HUDEP-2 (cell line): ENCODE data around the gene PEX14.
"Not testable (repeated sequence)": the region's sequence is repeated elsewhere in the genome, so short reads cannot be mapped to it uniquely, and the experiment has no call there.

Source experiments
- DNase-seq, 76 experiments: peaks; one replicate each; lab custom pipeline; 2025; ENCODE audit not compliant: unreplicated experiment in 76 of 76; lab: John Stamatoyannopoulos, UW

The PEX14 gene

DNA sequence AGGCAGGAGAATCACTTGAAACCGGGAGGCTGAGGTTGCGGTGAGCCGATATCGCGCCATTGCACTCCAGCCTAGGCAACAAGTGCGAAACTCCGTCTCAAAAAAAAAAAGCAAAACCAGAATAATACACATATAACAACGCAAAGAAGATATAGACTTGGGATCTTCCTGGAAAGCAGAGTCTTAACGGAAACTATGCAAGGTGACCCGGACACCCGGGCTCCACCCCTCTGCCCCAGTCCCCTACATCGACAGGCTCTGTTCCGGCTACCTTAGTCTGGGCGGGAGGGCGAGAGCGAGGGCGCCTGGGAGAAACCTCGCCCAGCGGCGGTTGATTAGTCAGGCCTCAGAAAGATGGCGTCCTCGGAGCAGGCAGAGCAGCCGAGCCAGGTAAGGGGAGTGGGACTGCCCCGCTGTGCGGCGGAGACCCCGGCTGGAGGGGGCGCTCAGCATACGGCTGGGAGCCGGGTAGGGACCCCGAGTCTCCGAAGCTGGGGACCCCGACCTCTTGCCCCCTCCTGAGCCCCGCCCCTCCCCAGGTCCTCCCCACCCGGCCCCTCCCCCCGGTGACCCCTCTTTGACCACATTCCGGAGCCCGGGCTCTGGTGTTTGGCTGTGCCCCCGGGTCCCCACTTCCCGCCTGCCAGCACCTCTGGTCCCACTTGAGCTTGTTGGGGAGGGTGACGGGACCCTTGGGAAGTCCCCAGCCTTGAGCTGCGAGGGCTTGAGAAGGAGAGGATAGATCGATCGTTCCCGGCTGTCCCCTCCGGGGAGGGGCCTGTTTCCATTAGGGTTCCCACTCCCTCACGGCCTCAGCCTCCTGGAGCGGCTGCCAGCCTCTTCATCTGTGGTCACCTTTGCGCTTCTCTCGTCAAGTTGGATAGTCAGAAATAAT is at the start of gene PEX14:
Gene PEX14, plus strand, starts transcription at position 338 of the 895 bp plus-strand sequence. Its CDS starts 17 bp downstream, at position 355.
- peak in 74 of 76 experiments; percentile 21 to 91 (median 78) for DNase-seq

DNA sequence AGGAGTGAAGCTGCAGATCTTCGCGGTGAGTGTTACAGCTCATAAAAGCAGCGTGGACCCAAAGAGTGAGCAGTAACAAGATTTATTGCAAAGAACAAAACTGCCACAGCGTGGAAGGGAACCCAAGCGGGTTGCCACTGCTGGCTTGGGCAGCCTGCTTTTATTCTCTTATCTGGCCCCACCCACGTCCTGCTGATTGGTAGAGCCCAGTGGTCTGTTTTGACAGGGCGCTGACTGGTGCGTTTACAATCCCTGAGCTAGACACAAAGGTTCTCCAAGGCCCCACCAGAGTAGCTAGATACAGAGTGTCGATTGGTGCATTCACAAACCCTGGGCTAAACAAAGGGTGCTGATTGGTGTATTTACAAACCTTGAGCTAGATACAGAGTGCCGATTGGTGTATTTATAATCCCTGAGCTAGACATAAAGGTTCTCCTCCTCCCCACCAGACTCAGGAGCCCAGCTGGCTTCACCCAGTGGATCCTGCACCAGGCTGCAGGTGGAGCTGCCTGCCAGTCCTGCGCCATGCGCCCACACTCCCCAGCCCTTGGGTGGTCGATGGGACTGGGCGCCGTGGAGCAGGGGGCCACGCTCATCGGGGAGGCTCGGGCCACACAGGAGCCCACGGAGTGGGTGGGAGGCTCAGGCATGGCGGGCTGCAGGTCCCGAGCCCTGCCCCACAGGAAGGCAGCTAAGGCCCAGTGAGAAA is 48.8 kb upstream of the PEX14 start:
- DNase-seq = not testable (repeated sequence)

DNA sequence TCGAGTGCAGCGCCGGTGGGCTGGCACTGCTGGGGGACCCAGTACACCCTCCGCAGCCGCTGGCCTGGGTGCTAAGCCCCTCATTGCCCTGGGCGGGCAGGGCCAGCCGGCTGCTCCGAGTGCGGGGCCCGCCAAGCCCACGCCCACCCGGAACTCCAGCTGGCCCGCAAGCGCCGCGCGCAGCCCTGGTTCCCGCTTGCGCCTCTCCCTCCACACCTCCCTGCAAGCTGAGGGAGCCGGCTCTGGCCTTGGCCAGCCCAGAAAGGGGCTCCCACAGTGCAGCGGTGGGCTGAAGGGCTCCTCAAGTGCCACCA is 48.3 kb upstream of the PEX14 start:
- DNase-seq = not testable (repeated sequence)

DNA sequence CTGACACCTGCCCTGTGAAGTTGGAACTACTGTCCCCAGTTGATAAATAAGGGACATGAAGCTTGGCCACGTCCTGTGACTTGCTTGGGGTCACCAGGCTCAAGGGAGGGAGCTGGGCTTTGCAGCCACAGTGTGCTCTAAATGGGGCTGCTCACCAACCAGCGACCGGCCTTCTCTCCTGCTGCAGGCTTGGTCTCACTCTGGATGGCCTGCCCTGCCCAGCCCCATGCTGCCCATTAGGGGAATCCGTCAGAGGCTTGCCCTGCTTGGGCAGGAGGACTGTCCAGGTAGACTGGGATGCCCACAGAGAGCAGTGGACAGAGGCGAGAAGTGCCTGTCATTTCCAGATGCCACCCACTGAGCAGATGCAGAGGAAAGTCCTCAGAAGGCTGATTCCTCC is 45.8 kb upstream of the PEX14 start:
- peak in 1 of 76 experiments; percentile 6 for DNase-seq

DNA sequence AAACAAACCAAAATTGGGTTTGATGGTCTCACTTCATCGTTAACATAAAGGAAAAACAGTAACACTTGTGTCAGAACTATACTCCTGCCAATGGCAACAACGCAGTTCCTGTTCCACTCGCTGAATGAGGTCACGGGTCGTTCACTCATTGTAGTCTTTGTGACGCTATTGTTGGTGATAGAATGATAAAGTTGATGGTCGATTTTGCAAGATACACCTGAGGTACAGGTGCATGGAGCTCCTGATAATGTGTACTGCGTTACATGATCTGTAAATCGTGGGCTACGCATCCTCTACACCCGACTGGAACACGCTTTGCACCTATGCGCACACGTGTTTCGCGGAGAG is 44.9 kb upstream of the PEX14 start:
- DNase-seq = no peak

- DNase-seq = peak in 73 of 76 experiments; percentile 2 to 93 (median 74)
Measured at GRCh38 chr1:10430216-10431069, 44.3 kb upstream of the PEX14 start, which contains the start of gene CENPS. Gene CENPS, plus strand, starts transcription at chr1:10430433. Its CDS starts 85 bp downstream, at chr1:10430518.

DNA sequence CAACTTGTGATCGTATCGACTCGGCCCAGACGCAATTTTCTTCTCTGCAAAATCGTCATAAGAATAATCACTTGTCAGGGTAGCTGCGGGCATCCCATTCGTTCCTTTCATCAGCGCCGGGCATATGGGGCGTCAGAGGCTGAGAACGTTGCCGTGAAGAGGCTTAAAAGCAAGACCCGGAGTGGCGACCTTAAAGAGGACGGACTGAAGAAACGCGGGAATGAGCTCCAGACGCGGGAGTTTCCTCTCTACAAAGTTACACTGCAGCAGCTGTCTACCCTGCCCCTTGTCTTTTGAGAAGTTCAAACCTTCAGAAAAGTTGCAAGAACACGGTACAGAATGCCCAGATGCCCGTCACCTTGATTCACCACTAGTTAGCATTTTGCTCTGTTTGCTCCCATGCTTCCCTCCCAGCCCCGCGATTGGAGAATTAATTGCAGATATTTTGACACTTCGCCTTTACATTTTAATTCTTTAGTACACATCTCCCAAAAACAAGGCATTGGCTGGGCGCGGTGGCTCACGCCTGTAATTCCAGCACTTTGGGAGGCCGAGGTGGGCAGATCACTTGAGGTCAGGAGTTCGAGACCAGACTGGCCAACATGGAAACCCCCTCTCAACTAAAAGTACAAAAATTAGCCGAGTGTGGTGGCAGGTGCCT is 43.5 kb upstream of the PEX14 start:
- DNase-seq = peak in 8 of 76 experiments; percentile 15 to 46 (median 32)

DNA sequence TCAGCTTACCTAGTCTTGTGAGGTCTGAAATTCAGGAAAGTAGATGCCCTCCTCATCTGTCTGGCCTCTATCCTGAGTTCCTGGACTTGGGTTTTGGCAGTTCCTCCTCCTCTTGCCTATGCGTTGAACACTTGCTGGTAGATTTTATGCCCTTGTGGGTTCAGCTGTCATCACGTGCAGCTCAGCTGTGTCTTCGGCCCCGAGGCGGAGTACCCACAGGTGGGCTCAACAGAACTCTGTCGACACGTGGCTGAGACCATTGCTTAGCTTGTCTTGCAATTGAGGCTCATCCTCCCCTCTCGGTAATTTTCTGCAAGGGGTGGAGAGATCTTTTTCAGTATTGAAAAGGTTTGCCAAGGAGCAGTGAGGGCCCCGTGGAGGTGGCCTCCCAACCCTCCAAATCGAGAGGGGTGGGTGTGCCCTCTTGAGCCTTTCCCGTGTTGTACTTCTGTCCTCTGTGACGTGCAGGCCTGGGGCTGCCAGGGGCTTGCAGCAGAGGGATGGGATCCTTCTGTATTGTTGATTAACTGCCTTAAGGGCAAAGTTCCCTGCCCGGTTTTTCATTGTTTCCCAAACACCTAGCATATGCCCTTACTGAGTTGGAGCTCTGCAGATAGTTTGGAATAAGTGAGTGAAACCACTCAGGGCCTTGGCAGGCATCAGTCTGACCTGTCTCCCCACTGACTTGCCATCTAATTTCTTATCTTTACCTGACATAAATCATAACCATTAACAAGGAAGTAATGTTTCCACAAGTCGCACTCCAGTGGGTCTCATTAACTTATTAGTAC is 41.6 kb upstream of the PEX14 start:
- no peak for DNase-seq

GRCh38 chr1:10433790-10434189 is 41.0 kb upstream of the PEX14 start:
- DNase-seq = no peak

DNA sequence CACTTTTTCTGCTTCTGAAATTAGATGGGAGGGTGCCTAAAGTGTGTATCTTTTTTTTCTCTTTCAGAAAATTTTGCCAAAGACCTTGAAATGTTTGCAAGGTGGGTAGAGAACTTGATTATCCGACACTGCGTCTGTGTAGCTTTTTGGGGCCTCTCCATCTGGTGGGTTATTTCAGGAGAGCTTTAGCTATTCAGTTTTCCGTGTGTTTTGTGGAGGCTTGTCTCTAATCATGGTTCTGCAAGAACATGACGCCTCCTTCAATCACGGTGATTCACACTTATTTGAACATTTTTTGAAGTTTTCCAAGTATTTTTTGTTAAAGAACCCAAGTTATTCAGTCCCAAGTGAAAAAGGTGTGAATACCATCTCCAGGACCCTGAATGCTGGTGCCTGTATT is 40.2 kb upstream of the PEX14 start:
- no peak for DNase-seq

DNA sequence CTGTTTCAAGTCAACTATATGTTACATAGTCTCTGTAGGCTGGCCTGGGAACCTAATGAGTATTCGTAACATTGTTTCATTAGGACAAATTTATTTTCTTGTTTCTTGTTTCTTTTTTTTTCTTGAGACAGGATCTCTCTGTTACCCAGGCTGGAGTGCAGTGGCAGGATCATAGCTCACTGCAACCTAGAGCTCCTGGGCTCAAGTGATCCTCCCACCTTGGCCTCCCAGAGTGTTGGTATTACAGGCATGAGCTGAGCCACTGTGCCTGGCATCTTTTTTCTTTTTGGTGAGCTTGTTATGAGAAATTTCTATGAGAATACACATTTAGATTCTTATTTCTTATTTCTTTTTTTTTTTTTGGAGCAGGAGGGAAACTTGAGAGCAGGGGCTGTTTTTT is 37.7 kb upstream of the PEX14 start:
- no peak for DNase-seq

DNA sequence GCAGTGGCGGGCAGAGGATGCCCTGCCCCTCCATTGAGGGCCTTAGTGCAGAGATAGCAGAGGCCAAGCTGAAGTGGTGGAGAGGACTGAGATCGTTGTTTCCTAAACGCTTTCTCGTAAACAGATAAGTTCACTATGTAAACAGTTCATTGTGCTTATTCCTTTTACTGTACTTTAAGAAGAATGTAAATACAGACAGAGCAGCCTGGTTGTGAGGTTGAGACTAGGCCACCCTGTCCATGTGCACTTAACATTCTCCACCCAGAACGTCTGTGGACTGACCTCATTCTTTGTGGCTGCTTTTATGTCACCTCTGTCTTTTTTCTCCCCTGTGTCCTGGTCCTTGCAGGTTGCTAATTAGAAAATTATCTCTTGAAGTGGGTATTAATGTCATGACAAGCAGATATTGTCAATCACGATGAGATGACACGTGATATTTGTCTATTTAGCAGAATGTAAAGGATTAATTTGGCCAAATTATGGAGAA is 36.0 kb upstream of the PEX14 start:
- DNase-seq = no peak

- no peak for DNase-seq
Measured at GRCh38 chr1:10440305-10440704, 34.4 kb upstream of the PEX14 start.

GRCh38 chr1:10440794-10441193 is 34.0 kb upstream of the PEX14 start:
- DNase-seq = no peak

DNA sequence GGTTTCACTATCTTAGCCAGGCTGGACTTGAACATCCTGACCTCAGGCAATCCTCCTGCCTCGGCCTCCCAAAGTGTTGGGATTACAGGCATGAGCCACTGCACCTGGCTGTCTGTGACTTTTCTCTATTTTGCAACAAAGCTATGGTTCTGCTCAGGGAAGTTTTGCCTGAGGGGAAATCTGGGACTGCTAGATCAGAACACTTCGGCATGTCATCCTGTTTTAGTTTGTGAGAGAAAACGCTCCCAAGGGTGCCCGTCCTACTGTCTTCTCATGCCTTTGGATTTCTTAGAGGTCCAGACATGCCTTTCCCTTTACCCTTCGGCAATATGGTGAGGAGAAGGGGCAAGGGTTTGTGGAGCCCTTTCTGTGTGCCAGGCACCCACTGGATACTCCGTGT is 30.5 kb upstream of the PEX14 start:
- no peak for DNase-seq

GRCh38 chr1:10444795-10445397 is 29.9 kb upstream of the PEX14 start:
- no peak for DNase-seq

GRCh38 chr1:10446790-10447422 is 27.8 kb upstream of the PEX14 start:
- no peak for DNase-seq

DNA sequence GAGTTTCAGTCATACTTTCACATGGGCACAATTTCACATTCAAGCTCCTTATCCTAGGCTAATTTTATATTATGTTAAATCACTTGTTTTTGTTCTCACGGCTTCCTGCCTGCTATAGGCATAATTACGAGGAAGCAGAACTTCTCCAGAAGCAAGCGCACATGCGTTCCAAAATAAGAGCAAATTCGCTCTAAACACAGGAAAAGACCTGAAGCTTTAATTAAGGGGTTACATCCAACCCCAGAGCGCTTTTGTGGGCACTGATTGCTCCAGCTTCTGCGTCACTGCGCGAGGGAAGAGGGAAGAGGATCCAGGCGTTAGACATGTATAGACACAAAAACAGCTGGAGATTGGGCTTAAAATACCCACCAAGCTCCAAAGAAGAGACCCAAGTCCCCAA is 25.0 kb upstream of the PEX14 start, which contains the start of gene CORT:
Gene CORT, plus strand, starts transcription at position 281 of the 400 bp plus-strand sequence. CDS start 193 bp downstream, outside the sequence.
- DNase-seq = no peak
